HG03045 (cell line): ENCODE measurements around the gene UBE2Z.
"Not testable (repeated sequence)": the region's sequence is repeated elsewhere in the genome, so short reads cannot be mapped to it uniquely, and the experiment has no call there.

Source experiments
- ATAC-seq: cut with Tn5 transposase; IDR thresholded peaks from one replicate; pipeline ENCODE4 v1.9.1; 2021; ENCODE audit warnings: mild to moderate bottlenecking, moderate library complexity; ENCODE audit not compliant: unreplicated experiment

UBE2Z gene

GRCh38 chr17:48908047-48908843, at the start of gene UBE2Z:
UBE2Z (plus strand) TSS chr17:48908407; CDS start chr17:48908504, 97 bp downstream.
- peak; percentile 81 for ATAC-seq

- ATAC-seq, result no peak
These were observed 48.2 kb upstream of the UBE2Z start for GRCh38 chr17:48860034-48860433.

GRCh38 chr17:48860456-48860855, 47.8 kb upstream of the UBE2Z start:
- ATAC-seq, result no peak

GRCh38 chr17:48868916-48869500, 39.2 kb upstream of the UBE2Z start:
- no peak for ATAC-seq

GRCh38 chr17:48869821-48870318, 38.3 kb upstream of the UBE2Z start:
- ATAC-seq, result no peak

GRCh38 chr17:48871035-48871550, 37.1 kb upstream of the UBE2Z start:
- no peak for ATAC-seq

GRCh38 chr17:48871551-48872351, 36.5 kb upstream of the UBE2Z start:
- ATAC-seq, result no peak

- ATAC-seq, result not testable (repeated sequence)
These were observed 35.8 kb upstream of the UBE2Z start for GRCh38 chr17:48872409-48872808.

GRCh38 chr17:48873209-48873608, 35.0 kb upstream of the UBE2Z start:
- no peak for ATAC-seq

GRCh38 chr17:48873696-48874443, 34.3 kb upstream of the UBE2Z start:
- ATAC-seq, result no peak

GRCh38 chr17:48878920-48879898, 29.0 kb upstream of the UBE2Z start:
- ATAC-seq, result no peak

GRCh38 chr17:48882272-48882671, 25.9 kb upstream of the UBE2Z start:
- no peak for ATAC-seq

GRCh38 chr17:48883171-48883570, 25.0 kb upstream of the UBE2Z start:
- no peak for ATAC-seq

- no peak for ATAC-seq
These were observed 18.1 kb upstream of the UBE2Z start for GRCh38 chr17:48890086-48890485.

GRCh38 chr17:48892940-48893645, 15.1 kb upstream of the UBE2Z start:
- ATAC-seq, result no peak

GRCh38 chr17:48893646-48894508, 14.3 kb upstream of the UBE2Z start:
- ATAC-seq, result no peak

- no peak for ATAC-seq
These were observed 13.3 kb upstream of the UBE2Z start for GRCh38 chr17:48894886-48895285.

- ATAC-seq, result no peak
These were observed 7.0 kb upstream of the UBE2Z start for GRCh38 chr17:48901241-48901640.
